ENCODE measurements around the gene UBE2M.

DNA sequence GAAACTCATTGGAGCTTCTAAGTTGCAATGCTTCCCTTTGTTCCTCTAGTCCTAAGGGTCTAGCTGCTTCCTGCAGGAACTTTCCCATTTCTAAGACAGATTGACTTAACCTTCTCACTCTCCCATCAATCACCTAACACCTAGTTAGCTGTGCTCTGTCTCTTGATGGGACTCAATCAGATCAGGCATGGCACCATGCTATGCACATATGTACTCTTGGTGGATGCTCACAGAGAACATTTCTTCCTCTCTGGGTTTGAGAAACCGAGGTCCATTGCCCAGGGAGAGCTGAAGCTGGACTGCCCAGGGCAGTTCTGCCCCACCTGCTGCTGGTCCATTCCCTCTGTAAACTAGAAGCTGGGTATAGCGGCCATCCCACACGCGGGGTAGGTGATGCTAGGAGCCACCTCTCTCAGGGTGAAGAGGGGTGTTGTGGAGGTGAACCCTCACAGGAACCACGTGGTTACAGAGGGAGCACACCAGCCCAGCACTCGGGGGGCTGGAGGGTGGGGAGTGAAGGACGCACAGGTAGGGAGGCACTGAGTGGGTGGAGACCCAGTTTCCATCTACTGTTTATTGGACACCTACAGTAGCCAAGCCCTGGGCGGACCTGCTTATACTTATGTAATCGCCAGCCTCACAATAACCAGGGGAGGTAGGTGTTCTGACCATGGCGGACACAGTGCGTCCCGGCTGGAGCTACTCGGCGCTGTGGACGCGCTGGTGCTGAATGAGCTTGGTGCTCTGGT is 3.1 kb upstream of the UBE2M start:
- TF ChIP-seq, protein P1, sequence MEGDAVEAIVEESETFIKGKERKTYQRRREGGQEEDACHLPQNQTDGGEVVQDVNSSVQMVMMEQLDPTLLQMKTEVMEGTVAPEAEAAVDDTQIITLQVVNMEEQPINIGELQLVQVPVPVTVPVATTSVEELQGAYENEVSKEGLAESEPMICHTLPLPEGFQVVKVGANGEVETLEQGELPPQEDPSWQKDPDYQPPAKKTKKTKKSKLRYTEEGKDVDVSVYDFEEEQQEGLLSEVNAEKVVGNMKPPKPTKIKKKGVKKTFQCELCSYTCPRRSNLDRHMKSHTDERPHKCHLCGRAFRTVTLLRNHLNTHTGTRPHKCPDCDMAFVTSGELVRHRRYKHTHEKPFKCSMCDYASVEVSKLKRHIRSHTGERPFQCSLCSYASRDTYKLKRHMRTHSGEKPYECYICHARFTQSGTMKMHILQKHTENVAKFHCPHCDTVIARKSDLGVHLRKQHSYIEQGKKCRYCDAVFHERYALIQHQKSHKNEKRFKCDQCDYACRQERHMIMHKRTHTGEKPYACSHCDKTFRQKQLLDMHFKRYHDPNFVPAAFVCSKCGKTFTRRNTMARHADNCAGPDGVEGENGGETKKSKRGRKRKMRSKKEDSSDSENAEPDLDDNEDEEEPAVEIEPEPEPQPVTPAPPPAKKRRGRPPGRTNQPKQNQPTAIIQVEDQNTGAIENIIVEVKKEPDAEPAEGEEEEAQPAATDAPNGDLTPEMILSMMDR (IDR thresholded peaks at IDR 0.05), result no peak
- TF ChIP-seq EP300 (IDR thresholded peaks at IDR 0.05), result no peak

Measured in suprapubic skin (tissue), 3 donors.